DMS79 (cell line): ENCODE results near the gene CSNK1G2.

Experiments used
- DNase-seq: peaks from one replicate; lab custom pipeline; 2025; lab: John Stamatoyannopoulos, UW

Gene CSNK1G2

DNA sequence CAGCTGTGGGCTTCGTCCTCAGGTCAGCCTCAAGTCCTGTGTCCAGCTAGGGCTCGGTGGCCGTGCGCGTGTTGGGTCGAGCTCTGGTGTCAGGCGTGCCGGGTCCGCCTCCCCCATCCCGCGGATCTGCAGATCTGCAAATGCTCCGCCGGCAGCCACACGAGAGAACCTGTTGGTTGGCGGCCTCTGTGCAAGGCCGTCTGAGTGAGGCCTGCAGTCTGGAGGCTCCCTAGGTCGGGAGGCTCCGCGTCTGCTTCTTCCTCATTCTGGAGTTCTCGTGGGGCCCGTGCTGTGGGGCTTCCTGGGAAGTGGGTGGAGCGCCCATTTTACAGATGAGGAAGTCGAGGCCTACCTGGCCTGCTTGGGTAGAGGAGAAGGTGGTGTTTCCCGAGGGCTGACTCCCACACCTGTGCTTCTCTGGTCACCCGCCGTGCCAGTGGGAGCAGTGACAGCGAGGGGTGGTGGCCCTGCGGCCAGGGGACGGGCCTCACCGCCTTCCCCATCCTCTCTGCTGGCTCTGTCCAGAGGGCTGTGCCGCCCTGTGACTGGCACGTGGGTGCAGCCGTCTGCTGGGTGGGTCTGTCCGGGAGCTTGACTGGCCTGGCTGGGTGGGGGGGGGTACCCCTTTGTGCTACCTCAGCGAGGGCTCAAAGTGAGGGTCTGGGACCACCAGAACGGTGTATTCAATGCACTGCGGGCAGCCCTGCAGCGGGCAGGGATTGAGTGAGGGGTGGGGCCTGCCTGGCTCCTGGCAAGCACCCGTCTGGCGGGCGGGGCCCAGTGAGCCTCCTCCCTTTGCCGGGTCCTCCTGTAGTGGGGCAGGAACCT, 3.3 kb downstream of the CSNK1G2 start:
- DNase-seq, result no peak

GRCh38 chr19:1944916-1945561, 4.1 kb downstream of the CSNK1G2 start:
- no peak for DNase-seq

GRCh38 chr19:1945899-1946298, 4.9 kb downstream of the CSNK1G2 start:
- DNase-seq, result no peak

GRCh38 chr19:1947651-1948209, 6.8 kb downstream of the CSNK1G2 start:
- no peak for DNase-seq

GRCh38 chr19:1949304-1950101, 8.5 kb downstream of the CSNK1G2 start:
- DNase-seq, result no peak

- no peak for DNase-seq
Measured at GRCh38 chr19:1950640-1951039, 9.7 kb downstream of the CSNK1G2 start.

- no peak for DNase-seq
Measured at GRCh38 chr19:1952635-1953034, 11.7 kb downstream of the CSNK1G2 start.

- DNase-seq, result no peak
Measured at GRCh38 chr19:1953037-1953436, 12.1 kb downstream of the CSNK1G2 start.

GRCh38 chr19:1953441-1954094, 12.6 kb downstream of the CSNK1G2 start:
- no peak for DNase-seq

DNA sequence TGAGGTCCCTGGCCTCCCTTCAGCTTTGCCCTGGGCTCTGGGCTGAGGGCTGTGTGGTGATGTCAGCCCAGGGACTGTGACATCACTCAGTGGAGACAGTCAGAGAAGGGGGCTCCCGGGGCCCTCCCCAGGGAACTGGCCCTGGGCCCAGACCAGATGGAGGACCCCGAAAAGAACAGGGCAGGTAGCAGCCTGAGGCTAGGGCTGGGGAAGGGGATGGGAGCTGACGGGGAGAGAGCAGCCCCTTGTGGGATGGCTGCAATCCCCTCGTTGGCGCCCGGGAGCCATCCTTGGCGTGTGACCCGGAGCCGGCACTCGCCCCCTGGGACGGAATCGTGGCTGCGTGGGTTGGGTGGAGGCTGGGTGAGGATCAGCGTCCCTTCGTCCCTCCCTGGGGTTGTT, 13.6 kb downstream of the CSNK1G2 start:
- DNase-seq, result no peak

- DNase-seq, result no peak
Measured at GRCh38 chr19:1955171-1956121, 14.5 kb downstream of the CSNK1G2 start.

- DNase-seq, result no peak
Measured at GRCh38 chr19:1956122-1956494, 15.1 kb downstream of the CSNK1G2 start.

DNA sequence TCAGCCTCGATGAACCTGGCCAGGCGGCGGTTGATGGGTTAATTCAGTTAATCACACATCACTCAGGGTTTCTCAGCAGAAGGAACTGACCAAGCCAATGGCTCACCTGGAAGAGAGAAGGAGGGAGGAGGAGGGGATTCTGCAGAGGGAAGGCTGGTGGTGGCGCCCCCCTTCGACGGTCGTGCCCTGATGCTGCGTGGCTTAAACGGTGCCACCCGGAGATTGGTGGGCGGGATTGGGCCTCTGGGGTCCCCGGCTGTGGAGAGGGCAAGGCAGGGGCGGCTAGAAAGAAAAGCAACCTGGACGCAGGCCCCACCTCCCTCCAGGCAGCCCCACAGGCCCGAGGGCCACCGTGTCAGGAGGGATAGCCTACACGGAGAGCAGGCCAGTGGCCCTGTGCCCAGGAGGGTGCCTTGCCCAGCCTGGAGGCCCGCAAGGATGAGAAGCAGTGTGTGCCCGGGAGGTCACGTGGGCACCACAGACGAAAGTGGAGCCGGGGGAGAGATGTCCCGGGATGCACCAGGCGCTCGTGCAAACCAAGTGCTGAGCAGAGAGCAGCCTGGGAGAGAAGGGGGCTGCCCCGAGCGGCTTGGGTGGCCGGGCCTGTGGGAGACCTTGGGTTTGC, 16.0 kb downstream of the CSNK1G2 start:
- DNase-seq, result no peak

DNA sequence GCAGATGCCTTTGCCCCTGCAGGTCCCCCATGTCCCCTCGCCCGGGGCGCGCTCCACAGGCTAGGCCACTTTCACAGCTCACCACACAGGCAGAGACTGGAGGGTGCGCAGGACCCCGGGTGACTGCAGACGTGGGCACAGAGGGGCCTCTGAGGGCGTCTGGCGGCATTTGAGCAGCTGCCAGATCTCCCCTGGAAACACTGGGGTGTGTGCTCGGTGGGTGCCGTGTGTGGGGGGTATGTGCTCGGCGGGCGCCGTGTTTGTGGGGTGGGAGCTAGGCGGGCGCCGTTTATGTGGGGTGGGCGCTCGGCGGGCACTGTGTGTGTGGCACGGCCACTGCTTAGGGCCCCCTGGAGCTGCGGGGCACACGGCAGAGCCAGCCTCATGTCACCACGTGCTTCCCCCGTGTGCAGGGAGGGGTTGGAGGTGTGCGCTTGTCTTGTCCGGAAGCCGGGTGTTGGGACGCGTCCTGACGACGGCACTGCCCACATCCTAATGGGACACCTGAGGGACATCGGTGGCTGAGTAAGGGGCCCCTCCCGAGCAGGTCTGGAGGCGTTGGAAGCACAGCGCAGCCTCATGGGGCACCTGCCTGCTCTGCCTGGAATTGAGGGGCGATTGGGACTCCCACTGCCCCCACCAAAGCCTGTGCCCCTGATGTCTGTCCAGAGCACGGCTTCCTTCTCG, 16.7 kb downstream of the CSNK1G2 start:
- no peak for DNase-seq

- DNase-seq, result no peak
Measured at GRCh38 chr19:1959928-1960589, 19.1 kb downstream of the CSNK1G2 start.

DNA sequence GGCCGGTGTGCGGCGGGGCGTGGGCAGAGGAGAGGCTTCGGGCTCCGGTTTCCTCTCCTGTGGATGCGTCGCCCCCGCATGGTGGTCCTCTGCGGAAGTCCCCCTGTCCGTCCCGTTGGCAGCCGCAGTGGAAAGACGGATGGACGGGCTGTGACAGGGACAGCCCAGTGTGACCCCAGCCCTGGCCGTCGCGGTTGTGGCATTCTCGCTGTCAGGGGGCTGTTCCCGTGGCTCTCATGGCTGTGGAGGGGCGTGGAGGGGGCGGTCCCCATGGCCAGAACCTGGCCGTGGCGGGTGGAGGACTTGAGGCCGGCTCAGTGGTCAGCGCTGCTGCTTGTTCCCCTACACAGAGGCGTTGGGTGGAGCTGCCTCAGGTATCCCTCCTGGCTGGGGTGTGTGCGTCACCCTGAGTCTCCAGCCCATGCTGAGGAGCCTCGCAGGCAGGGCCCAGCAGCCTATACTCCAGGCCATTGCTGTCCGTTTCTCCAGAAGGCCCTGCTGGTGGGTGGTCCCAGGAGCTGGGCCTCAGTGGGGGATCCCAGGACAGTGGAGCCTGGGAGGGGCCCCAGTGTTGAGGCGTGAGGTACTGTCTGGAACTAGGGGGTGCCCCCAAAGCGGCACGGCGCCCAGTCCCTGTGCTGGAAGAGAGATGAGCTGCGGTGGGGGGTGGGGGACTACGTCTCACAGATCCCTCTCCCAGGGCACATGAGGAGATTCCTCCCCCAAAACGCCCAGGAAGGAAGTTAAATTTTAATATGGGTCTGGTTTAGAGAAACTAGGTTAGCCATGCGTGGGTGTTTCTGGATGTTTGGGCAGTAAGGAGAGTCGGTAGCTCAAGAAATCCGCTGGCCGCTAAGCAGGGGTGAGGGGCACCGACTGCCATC, 20.3 kb downstream of the CSNK1G2 start:
- no peak for DNase-seq

GRCh38 chr19:1962674-1963073, 21.7 kb downstream of the CSNK1G2 start:
- no peak for DNase-seq

DNA sequence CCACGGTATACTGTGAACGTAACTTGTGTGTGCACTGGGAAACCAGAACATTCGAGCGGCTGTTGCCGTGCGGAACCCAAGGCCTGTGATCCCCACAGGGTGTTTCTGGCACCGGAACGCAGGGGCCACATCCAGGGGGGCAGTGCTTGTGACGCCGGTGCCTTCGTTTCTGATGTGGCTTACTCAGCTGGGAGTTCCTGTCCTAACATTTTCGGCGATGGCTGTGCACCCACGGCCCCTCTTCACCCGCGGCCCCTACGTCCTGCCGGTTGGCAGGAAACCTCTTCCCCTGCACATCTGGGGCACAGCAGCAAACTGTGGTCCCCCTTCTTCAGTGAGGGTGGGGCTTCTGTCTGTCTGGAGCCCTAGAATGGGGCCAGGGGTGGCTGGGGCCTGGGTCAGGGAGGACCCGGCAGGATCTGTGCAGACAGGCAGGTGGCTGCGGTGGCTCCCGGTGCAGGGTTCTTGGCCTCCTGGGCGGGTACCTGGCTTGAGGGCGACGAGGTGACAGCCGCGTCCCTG, 26.2 kb downstream of the CSNK1G2 start:
- DNase-seq, result no peak
